ENCODE data around the gene HMCES. TPM values are rescaled to one million over a fixed set of nuclear protein-coding genes. Genes with fewer than 3 reads are reported as not detected.
A peak's percentile ranks its signal among the peaks of the same experiment; 100 is the strongest.
"Not testable (repeated sequence)": the region's sequence is repeated elsewhere in the genome, so short reads cannot be mapped to it uniquely, and the experiment has no call there.

Gene HMCES
- total RNA-seq, 1 experiment from 2014 or later: 83.6 TPM

- BruUV-seq (replicated peaks): no TSS peak
Measured at GRCh38 chr3:129346695-129347457, 68.2 kb downstream of the HMCES start.

GRCh38 chr3:129347458-129347845 is 68.8 kb downstream of the HMCES start:
- no TSS peak for BruUV-seq (replicated peaks)
- H3K4me1 Mint-ChIP-seq (ENCODE audit: low read depth, unreplicated experiment): peaks cover 14% of the 10 kb centered on the region
- H3K4me3 Mint-ChIP-seq (ENCODE audit: low read depth, unreplicated experiment): no peak overlapping the region
- CTCF ChIA-PET: interaction anchor here (0.6 kb wide), 1 partner anchor 348 kb away, joined by 3 read pairs; no protein-coding TSS in a partner anchor
- H3K27ac Mint-ChIP-seq (ENCODE audit: unreplicated experiment): no peak overlapping the region
- peaks cover 64% of the 10 kb centered on the region for H3K27me3 Mint-ChIP-seq (ENCODE audit: unreplicated experiment)
- no peaks in the 10 kb centered on the region for H3K9me3 Mint-ChIP-seq (ENCODE audit: low read depth, unreplicated experiment)
- DNase-seq: no peak
- TF ChIP-seq CTCF (IDR thresholded peaks at IDR 0.05; ENCODE audit: unreplicated experiment): no peak
- H3K36me3 Mint-ChIP-seq (ENCODE audit: insufficient read depth, unreplicated experiment): no peaks in the 10 kb centered on the region
- intact Hi-C loops (cut with micrococcal nuclease; ENCODE audit: unreplicated experiment): no loop called here

More at GRCh38 chr3:129346695-129347457, 68.2 kb downstream of the HMCES start:
- DNase-seq: peak; percentile 67
- no peak for TF ChIP-seq CTCF (IDR thresholded peaks at IDR 0.05; ENCODE audit: unreplicated experiment)
- Mint-ChIP-seq H3K27me3 (ENCODE audit: unreplicated experiment) (peaks cover 64% of the 10 kb centered on the region), H3K36me3 (ENCODE audit: insufficient read depth, unreplicated experiment) (no peaks in the 10 kb centered on the region), H3K4me3 (ENCODE audit: low read depth, unreplicated experiment) (no peak overlapping the region), H3K27ac (ENCODE audit: unreplicated experiment) (no peak overlapping the region), H3K4me1 (ENCODE audit: low read depth, unreplicated experiment) (peaks cover 14% of the 10 kb centered on the region), H3K9me3 (ENCODE audit: low read depth, unreplicated experiment) (no peaks in the 10 kb centered on the region)
- intact Hi-C loops (cut with micrococcal nuclease; ENCODE audit: unreplicated experiment): no loop called here
- CTCF ChIA-PET: interaction anchor here (0.6 kb wide), 1 partner anchor 348 kb away, joined by 3 read pairs; no protein-coding TSS in a partner anchor

GRCh38 chr3:129348734-129349133 is 70.1 kb downstream of the HMCES start:
- TF ChIP-seq CTCF (IDR thresholded peaks at IDR 0.05; ENCODE audit: unreplicated experiment): no peak
- no peak overlapping the region for H3K27ac Mint-ChIP-seq (ENCODE audit: unreplicated experiment)
- BruUV-seq (replicated peaks): no TSS peak
- peaks cover 64% of the 10 kb centered on the region for H3K27me3 Mint-ChIP-seq (ENCODE audit: unreplicated experiment)
- H3K9me3 Mint-ChIP-seq (ENCODE audit: low read depth, unreplicated experiment): no peaks in the 10 kb centered on the region
- CTCF ChIA-PET: no interaction called here
- H3K4me3 Mint-ChIP-seq (ENCODE audit: low read depth, unreplicated experiment): no peak overlapping the region
- no peaks in the 10 kb centered on the region for H3K36me3 Mint-ChIP-seq (ENCODE audit: insufficient read depth, unreplicated experiment)
- intact Hi-C loops (cut with micrococcal nuclease; ENCODE audit: unreplicated experiment): no loop called here
- peaks cover 14% of the 10 kb centered on the region for H3K4me1 Mint-ChIP-seq (ENCODE audit: low read depth, unreplicated experiment)
- DNase-seq: no peak

GRCh38 chr3:129349169-129349568 is 70.5 kb downstream of the HMCES start:
- BruUV-seq (replicated peaks); DNase-seq; H3K9me3 Mint-ChIP-seq (ENCODE audit: low read depth, unreplicated experiment); intact Hi-C loops (cut with micrococcal nuclease; ENCODE audit: unreplicated experiment); H3K36me3 Mint-ChIP-seq (ENCODE audit: insufficient read depth, unreplicated experiment); H3K4me3 Mint-ChIP-seq (ENCODE audit: low read depth, unreplicated experiment); H3K27ac Mint-ChIP-seq (ENCODE audit: unreplicated experiment): not testable (repeated sequence)
- H3K4me1 Mint-ChIP-seq (ENCODE audit: low read depth, unreplicated experiment): peaks cover 14% of the 10 kb centered on the region
- CTCF ChIA-PET: interaction anchor here (1.5 kb wide), 1 partner anchor 17 kb away, joined by 3 read pairs; no protein-coding TSS in a partner anchor
- peaks cover 66% of the 10 kb centered on the region for H3K27me3 Mint-ChIP-seq (ENCODE audit: unreplicated experiment)

- intact Hi-C loops (cut with micrococcal nuclease; ENCODE audit: unreplicated experiment): no loop called here
- H3K4me1 Mint-ChIP-seq (ENCODE audit: low read depth, unreplicated experiment): peaks cover 14% of the 10 kb centered on the region
- H3K27ac Mint-ChIP-seq (ENCODE audit: unreplicated experiment): no peak overlapping the region
- H3K27me3 Mint-ChIP-seq (ENCODE audit: unreplicated experiment): peaks cover 70% of the 10 kb centered on the region
- no peak for TF ChIP-seq CTCF (IDR thresholded peaks at IDR 0.05; ENCODE audit: unreplicated experiment)
- no peak for DNase-seq
- no TSS peak for BruUV-seq (replicated peaks)
- CTCF ChIA-PET: interaction anchor here (1.5 kb wide), 1 partner anchor 17 kb away, joined by 3 read pairs; no protein-coding TSS in a partner anchor
- no peaks in the 10 kb centered on the region for H3K36me3 Mint-ChIP-seq (ENCODE audit: insufficient read depth, unreplicated experiment)
- H3K4me3 Mint-ChIP-seq (ENCODE audit: low read depth, unreplicated experiment): no peak overlapping the region
- H3K9me3 Mint-ChIP-seq (ENCODE audit: low read depth, unreplicated experiment): no peaks in the 10 kb centered on the region
Measured at GRCh38 chr3:129349791-129350190, 71.1 kb downstream of the HMCES start.
